ENCODE results near the gene HPX.

DNA sequence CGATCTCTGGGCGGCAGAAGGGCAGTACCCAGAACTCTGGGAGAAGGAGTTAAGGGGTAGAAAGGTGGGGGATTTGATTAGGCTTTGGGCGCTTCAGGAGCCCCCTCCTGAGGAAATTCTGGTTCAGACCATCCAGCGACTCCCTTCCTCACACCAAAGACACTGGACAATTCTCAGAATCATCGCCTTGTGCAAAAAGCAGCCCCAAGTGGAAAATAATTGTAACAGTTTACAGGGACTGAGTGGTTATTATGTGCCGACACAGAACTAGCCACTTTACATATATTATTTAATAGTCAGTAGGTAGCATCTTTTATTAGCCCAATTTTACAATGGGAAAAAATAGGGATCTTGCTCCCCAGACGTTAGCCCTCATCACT is 33.6 kb upstream of the HPX start:
- TF ChIP-seq, protein P1, sequence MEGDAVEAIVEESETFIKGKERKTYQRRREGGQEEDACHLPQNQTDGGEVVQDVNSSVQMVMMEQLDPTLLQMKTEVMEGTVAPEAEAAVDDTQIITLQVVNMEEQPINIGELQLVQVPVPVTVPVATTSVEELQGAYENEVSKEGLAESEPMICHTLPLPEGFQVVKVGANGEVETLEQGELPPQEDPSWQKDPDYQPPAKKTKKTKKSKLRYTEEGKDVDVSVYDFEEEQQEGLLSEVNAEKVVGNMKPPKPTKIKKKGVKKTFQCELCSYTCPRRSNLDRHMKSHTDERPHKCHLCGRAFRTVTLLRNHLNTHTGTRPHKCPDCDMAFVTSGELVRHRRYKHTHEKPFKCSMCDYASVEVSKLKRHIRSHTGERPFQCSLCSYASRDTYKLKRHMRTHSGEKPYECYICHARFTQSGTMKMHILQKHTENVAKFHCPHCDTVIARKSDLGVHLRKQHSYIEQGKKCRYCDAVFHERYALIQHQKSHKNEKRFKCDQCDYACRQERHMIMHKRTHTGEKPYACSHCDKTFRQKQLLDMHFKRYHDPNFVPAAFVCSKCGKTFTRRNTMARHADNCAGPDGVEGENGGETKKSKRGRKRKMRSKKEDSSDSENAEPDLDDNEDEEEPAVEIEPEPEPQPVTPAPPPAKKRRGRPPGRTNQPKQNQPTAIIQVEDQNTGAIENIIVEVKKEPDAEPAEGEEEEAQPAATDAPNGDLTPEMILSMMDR (IDR thresholded peaks at IDR 0.05; ENCODE audit: insufficient read depth, low read depth, low read length): peak; percentile 2
- no peak for TF ChIP-seq EZH2 (IDR thresholded peaks at IDR 0.05; ENCODE audit: insufficient read depth, low read length)

Measured in astrocyte (in vitro differentiated cells and primary cell).